Measurements from ENCODE around the gene LAMB4.

- TF ChIP-seq, protein P1, sequence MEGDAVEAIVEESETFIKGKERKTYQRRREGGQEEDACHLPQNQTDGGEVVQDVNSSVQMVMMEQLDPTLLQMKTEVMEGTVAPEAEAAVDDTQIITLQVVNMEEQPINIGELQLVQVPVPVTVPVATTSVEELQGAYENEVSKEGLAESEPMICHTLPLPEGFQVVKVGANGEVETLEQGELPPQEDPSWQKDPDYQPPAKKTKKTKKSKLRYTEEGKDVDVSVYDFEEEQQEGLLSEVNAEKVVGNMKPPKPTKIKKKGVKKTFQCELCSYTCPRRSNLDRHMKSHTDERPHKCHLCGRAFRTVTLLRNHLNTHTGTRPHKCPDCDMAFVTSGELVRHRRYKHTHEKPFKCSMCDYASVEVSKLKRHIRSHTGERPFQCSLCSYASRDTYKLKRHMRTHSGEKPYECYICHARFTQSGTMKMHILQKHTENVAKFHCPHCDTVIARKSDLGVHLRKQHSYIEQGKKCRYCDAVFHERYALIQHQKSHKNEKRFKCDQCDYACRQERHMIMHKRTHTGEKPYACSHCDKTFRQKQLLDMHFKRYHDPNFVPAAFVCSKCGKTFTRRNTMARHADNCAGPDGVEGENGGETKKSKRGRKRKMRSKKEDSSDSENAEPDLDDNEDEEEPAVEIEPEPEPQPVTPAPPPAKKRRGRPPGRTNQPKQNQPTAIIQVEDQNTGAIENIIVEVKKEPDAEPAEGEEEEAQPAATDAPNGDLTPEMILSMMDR (IDR thresholded peaks at IDR 0.05) = no peak
- no peak for TF ChIP-seq POLR2A (IDR thresholded peaks at IDR 0.05)
Observed at GRCh38 chr7:108145401-108145800, 15.2 kb upstream of the LAMB4 start.

Data from Peyer's patch (tissue), 4 donors.